Astrocyte of the cerebellum (primary cell): ENCODE results near the gene UACA.

Source experiments
- DNase-seq: peaks from one replicate; pipeline ENCODE4 v3.0.0-alpha.2; 2011; ENCODE audit warnings: low read depth
- H3K4me3 ChIP-seq: 2 replicates; pipeline ENCODE4 v1.5.1; 2011; ENCODE audit warnings: mild to moderate bottlenecking, low read depth, low read length, moderate library complexity
- CTCF ChIP-seq: IDR thresholded peaks from 2 replicates; pipeline ENCODE4 v1.5.1; 2012; ENCODE audit warnings: low read length, low read depth, moderate library complexity, mild to moderate bottlenecking; ENCODE audit errors: missing control alignments
- in situ Hi-C: cut with HindIII; loops from 2 replicates; pipeline ENCODE4 v1.10.0; 2017; ENCODE audit warnings: low sequenced_read_pairs

The UACA gene

GRCh38 chr15:70698426-70698825, 64.9 kb downstream of the UACA start:
- DNase-seq = no peak
- no peak overlapping the region for H3K4me3 ChIP-seq
- in situ Hi-C loops = no loop called here
- no peak for TF ChIP-seq CTCF

- in situ Hi-C loops = no loop called here
- H3K4me3 ChIP-seq = no peak overlapping the region
- no peak for TF ChIP-seq CTCF
- no peak for DNase-seq
Observed at GRCh38 chr15:70690491-70691276, 72.7 kb downstream of the UACA start.

GRCh38 chr15:70690021-70690420, 73.3 kb downstream of the UACA start:
- TF ChIP-seq CTCF = no peak
- no peak for DNase-seq
- in situ Hi-C loops = no loop called here
- no peak overlapping the region for H3K4me3 ChIP-seq

- DNase-seq = no peak
- in situ Hi-C loops = no loop called here
- no peak overlapping the region for H3K4me3 ChIP-seq
- TF ChIP-seq CTCF = no peak
Observed at GRCh38 chr15:70687482-70687881, 75.9 kb downstream of the UACA start.

- no peak for TF ChIP-seq CTCF
- H3K4me3 ChIP-seq = no peak overlapping the region
- no peak for DNase-seq
- in situ Hi-C loops = no loop called here
Observed at GRCh38 chr15:70680817-70681216, 82.5 kb downstream of the UACA start.

- H3K4me3 ChIP-seq = no peak overlapping the region
- in situ Hi-C loops = no loop called here
- no peak for TF ChIP-seq CTCF
- no peak for DNase-seq
Observed at GRCh38 chr15:70679919-70680231, 83.5 kb downstream of the UACA start.

GRCh38 chr15:70672081-70672480, 91.3 kb downstream of the UACA start:
- DNase-seq = peak; percentile 39
- in situ Hi-C loops = no loop called here
- TF ChIP-seq CTCF = no peak
- no peak overlapping the region for H3K4me3 ChIP-seq
